Sigmoid colon (tissue), 4 donors: ENCODE measurements around the gene ZDHHC6.

ENCODE experiments used
- CTCF ChIP-seq, 4 experiments: fragments of 450-650 bp in 3 of 4; fragments of 200-600 bp in 1 of 4; IDR thresholded peaks; one replicate each; pipeline ENCODE4 v1.5.1; 2016 to 2019; ENCODE audit warnings: antibody characterized with exemption in 4 of 4, mild to moderate bottlenecking in 3 of 4, moderate library complexity in 2 of 4
- EP300 ChIP-seq, 4 donors: sonication (generic); formaldehyde crosslinking; IDR thresholded peaks; one replicate each; pipeline ENCODE4 v1.6.1; 2017; ENCODE audit warnings: antibody characterized with exemption in 4 of 4
- POLR2A ChIP-seq, 2 donors: fragments of 450-650 bp; IDR thresholded peaks; one replicate each; pipeline ENCODE4 v1.6.1; 2016; ENCODE audit warnings: antibody characterized with exemption in 2 of 2, mild to moderate bottlenecking in 2 of 2, moderate library complexity in 2 of 2
- POLR2AphosphoS5 ChIP-seq, 4 donors: sonication (generic); formaldehyde crosslinking; IDR thresholded peaks; one replicate each; pipeline ENCODE4 v1.6.1; 2017; ENCODE audit warnings: antibody characterized with exemption in 4 of 4

- TF ChIP-seq CTCF (IDR thresholded peaks at IDR 0.05) (peak in 1 of 4 experiments; percentile 14), EP300 (IDR thresholded peaks at IDR 0.05) (no peak), POLR2A (IDR thresholded peaks at IDR 0.05) (no peak), POLR2AphosphoS5 (IDR thresholded peaks at IDR 0.05) (no peak)
Observed at GRCh38 chr10:112475575-112476218, 29.0 kb upstream of the ZDHHC6 start.
